K562 (cell line): Measurements from ENCODE around the gene ZFP69B.

Source experiments
- CBX5 ChIP-seq: IDR thresholded peaks from 2 replicates; pipeline ENCODE4 v1.6.1; 2014; ENCODE audit warnings: low read depth, borderline replicate concordance
- JUND ChIP-seq, 2 experiments: IDR thresholded peaks; 2 replicates in 1 of 2; 3 replicates in 1 of 2; pipeline ENCODE4 v1.6.1; 2011; ENCODE audit warnings: borderline replicate concordance in 2 of 2, low read depth in 2 of 2, low read length in 2 of 2, improper control_type of control experiment in 1 of 2, missing biosample characterization in 1 of 2, missing genetic modification characterization in 1 of 2, missing genetic modification reagents in 1 of 2
- TAF1 ChIP-seq: IDR thresholded peaks from 2 replicates; pipeline ENCODE4 v1.6.1; 2011; ENCODE audit warnings: mild to moderate bottlenecking, low read length, moderate library complexity; ENCODE audit not compliant: insufficient read depth, control insufficient read depth, severe bottlenecking; ENCODE audit errors: extremely low read depth
- TF ChIP-seq, protein P1 (sequence below), 3 experiments: IDR thresholded peaks in 2 of 3; conservative IDR thresholded peaks in 1 of 3; 2 replicates each; pipeline ENCODE4 v1.5.1; 2011 to 2012; ENCODE audit warnings: low read length in 3 of 3, mild to moderate bottlenecking in 3 of 3, control low read depth in 2 of 3, improper control_type of control experiment in 1 of 3, inconsistent platforms in 1 of 3, low read depth in 1 of 3, mixed read lengths in 1 of 3, moderate library complexity in 1 of 3; ENCODE audit not compliant: insufficient read depth in 2 of 3

DNA sequence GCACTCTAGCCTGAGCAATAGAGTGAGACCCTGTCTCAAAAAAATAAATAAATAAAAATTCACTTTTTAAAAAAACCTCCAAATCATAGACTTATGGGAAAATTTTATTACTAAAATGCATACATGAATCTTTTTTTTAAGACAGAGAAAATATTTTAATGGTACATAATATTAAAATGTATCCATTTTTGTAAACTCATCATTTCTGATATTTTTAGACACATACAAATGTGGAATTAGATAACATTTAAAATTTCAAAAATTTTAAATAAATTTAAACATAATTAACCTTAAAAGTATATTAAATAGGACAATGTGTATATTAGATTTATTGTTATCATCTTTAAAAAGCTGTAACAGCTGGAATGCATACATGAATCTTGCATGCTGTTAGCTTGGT, 42.8 kb upstream of the ZFP69B start:
- no peak for TF ChIP-seq CBX5
- TF ChIP-seq, protein P1, sequence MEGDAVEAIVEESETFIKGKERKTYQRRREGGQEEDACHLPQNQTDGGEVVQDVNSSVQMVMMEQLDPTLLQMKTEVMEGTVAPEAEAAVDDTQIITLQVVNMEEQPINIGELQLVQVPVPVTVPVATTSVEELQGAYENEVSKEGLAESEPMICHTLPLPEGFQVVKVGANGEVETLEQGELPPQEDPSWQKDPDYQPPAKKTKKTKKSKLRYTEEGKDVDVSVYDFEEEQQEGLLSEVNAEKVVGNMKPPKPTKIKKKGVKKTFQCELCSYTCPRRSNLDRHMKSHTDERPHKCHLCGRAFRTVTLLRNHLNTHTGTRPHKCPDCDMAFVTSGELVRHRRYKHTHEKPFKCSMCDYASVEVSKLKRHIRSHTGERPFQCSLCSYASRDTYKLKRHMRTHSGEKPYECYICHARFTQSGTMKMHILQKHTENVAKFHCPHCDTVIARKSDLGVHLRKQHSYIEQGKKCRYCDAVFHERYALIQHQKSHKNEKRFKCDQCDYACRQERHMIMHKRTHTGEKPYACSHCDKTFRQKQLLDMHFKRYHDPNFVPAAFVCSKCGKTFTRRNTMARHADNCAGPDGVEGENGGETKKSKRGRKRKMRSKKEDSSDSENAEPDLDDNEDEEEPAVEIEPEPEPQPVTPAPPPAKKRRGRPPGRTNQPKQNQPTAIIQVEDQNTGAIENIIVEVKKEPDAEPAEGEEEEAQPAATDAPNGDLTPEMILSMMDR (IDR thresholded peaks at IDR 0.05 in 2 of 3, conservative IDR thresholded peaks at IDR 0.05 in 1 of 3; ENCODE audit: insufficient read depth in 2 of 3, low read depth in 1 of 3, low read length in 3 of 3): no peak
- no peak for TF ChIP-seq TAF1
- no peak for TF ChIP-seq JUND (IDR thresholded peaks at IDR 0.05; ENCODE audit: borderline replicate concordance, low read depth, low read length)
- TF ChIP-seq JUND (tag; IDR thresholded peaks at IDR 0.05; ENCODE audit: borderline replicate concordance, low read depth, low read length): no peak
